ENCODE data around the gene STUM.

DNA sequence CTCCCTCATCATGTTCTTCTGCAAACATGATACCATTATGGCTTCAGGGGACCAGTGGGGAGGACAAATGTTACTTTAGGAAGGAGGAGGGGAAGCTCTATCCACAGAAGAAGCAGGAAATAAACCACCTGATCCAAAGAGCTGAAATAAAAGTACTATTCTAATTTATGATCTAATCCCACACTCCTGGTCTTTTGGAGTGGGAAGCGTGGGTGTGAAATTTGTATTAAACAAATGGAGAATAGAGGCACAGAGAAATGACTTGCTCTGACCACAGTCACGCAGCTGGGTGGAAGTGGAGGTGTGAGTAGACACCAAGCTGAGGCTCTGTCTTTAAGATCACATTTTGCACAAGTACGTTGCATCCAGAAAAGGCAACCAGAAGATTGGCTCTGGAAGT is 14.5 kb upstream of the STUM start:
- TF ChIP-seq, protein P1, sequence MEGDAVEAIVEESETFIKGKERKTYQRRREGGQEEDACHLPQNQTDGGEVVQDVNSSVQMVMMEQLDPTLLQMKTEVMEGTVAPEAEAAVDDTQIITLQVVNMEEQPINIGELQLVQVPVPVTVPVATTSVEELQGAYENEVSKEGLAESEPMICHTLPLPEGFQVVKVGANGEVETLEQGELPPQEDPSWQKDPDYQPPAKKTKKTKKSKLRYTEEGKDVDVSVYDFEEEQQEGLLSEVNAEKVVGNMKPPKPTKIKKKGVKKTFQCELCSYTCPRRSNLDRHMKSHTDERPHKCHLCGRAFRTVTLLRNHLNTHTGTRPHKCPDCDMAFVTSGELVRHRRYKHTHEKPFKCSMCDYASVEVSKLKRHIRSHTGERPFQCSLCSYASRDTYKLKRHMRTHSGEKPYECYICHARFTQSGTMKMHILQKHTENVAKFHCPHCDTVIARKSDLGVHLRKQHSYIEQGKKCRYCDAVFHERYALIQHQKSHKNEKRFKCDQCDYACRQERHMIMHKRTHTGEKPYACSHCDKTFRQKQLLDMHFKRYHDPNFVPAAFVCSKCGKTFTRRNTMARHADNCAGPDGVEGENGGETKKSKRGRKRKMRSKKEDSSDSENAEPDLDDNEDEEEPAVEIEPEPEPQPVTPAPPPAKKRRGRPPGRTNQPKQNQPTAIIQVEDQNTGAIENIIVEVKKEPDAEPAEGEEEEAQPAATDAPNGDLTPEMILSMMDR (IDR thresholded peaks at IDR 0.05): no peak
- TF ChIP-seq POLR2A (IDR thresholded peaks at IDR 0.05): no peak
